GM18519 (cell line): ENCODE results near the gene LSM2.
"Not testable (repeated sequence)": the region's sequence is repeated elsewhere in the genome, so short reads cannot be mapped to it uniquely, and the experiment has no call there.

Source experiments
- ATAC-seq: cut with Tn5 transposase; IDR thresholded peaks from one replicate; pipeline ENCODE4 v1.9.1; 2021; ENCODE audit warnings: mild to moderate bottlenecking, moderate library complexity; ENCODE audit not compliant: unreplicated experiment, low FRiP score

LSM2 gene

DNA sequence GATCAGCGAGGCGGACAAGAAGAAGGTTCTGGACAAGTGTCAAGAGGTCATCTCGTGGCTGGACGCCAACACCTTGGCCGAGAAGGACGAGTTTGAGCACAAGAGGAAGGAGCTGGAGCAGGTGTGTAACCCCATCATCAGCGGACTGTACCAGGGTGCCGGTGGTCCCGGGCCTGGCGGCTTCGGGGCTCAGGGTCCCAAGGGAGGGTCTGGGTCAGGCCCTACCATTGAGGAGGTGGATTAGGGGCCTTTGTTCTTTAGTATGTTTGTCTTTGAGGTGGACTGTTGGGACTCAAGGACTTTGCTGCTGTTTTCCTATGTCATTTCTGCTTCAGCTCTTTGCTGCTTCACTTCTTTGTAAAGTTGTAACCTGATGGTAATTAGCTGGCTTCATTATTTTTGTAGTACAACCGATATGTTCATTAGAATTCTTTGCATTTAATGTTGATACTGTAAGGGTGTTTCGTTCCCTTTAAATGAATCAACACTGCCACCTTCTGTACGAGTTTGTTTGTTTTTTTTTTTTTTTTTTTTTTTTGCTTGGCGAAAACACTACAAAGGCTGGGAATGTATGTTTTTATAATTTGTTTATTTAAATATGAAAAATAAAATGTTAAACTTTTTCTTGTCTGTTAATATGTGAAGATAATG is 23.0 kb upstream of the LSM2 start:
- ATAC-seq: no peak

DNA sequence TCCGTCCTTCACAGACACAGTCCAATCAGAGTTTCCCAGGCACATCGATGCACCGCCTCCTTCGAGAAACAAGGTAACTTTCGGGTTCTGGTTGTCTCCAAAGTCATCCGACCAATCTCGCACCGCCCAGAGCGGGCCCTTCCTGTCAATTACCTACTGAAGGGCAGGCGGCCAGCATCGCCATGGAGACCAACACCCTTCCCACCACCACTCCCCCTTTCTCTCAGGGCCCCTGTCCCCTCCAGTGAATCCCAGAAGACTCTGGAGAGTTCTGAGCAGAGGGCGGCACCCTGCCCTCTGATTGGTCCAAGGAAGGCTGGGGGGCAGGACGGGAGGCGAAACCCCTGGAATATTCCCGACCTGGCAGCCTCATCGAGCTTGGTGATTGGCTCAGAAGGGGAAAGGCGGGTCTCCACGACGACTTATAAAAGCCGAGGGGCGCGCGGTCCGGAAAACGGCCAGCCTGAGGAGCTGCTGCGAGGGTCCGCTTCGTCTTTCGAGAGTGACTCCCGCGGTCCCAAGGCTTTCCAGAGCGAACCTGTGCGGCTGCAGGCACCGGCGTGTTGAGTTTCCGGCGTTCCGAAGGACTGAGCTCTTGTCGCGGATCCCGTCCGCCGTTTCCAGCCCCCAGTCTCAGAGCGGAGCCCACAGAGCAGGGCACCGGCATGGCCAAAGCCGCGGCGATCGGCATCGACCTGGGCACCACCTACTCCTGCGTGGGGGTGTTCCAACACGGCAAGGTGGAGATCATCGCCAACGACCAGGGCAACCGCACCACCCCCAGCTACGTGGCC is 20.7 kb upstream of the LSM2 start, which contains the start of gene HSPA1B:
TSS of gene HSPA1B (plus strand) at position 453 of the 794 bp plus-strand sequence. CDS start at position 666, 213 bp downstream.
- ATAC-seq: peak; percentile 46

DNA sequence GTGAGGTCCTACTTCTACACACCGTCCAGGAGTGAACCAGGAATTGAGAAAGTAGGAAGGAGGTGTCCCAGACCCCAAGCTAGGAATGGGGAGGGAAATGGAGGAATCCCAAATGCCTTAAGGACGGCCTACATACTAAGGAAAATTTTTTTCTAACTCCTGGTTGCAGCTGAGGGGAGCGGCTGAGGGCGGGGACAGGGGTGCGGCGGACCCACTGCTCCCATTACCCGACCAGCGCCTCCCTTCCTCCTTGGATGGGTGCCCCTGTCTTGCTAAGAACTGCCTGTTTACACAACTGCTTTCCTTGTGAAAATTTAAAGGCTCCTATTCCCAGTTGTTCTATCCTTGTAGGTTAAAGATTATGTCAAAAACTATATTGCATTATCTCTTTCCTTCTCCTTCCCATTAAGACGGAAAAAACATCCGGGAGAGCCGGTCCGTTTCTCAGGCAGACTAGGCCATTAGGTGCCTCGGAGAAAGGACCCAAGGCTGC is 20.1 kb upstream of the LSM2 start:
- ATAC-seq: no peak

DNA sequence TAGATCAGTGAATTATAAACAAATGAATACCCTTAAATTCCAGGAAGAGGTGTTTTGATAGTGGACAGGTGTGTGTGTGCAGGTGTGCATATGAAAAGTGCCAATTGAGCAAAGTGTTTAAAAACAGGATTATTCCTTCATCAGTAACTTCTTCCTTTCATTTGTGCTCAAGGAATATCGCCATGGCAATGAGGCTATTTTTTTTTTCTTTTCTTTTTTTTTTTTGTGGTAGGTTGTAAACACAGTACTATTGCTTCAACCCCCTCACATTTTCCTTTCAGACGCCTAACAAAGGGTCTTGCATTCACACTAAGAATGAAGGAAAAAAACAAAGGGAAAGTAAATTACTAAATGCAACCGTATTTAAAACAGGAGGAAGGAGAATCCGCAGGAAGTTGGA is 18.8 kb upstream of the LSM2 start:
- ATAC-seq: no peak

DNA sequence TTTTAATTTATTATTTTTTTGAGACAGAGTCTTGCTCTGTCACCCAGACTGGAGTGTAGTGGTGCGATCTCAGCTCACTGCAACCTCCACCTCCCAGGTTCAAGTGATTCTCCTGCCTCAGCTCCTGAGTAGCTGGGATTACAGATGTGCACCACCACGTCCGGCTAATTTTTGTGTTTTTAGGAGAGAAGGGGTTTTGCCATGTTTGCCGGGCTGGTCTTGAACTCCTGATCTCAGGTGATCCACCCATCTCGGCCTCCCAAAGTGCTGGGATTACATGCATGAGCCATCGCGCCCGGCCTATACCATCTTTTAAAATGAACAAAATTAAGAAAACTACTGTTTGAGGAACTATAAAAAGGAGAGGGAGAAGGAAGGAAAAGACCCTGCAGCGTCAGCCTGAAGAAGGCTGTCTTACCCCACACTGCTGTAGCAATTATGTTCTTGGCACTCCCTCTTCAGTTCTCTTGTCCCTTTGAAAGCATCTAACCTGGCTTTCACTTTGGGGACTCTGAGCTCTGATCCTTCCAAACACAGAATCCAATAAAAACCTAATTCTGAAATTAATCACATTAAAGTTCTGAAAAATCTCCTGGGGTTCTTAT is 16.9 kb upstream of the LSM2 start:
- ATAC-seq: not testable (repeated sequence)

DNA sequence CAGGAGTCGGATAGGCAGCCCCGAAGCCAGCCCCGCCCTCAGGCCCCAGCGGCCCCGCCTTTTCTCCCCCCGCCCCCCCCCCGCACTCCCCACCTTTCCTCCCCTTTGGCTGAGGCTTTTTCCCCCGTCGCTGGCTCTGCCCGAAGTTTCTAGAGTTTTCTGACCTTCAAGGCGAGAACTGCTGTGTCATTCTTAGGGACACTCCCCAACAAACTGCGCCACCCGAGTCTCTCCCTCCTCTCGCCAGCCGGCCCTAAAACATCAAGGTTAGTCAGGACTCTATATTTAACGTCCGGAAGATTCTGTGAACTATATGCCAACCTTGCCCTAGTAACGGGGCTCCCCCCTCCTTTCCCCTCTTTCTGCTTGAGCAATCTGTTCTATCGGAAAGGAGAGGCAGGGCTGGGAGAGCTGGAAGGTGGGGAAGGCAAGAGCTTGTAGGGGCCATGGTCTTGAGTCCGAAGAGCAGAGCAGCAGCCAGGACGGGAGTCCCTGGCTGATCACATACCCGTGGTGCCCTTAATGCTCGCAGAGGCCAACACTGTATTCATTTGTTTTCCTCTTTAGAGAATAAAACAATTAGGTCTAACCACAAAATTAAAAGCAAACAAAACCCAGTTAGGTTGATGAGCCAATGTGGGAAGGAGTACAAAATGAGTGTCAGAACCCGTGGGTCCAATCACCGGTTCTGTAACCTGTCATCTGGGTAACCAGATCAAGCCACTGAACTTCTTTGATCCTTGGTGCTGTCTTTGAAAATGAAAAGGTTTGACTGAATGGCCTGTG is 15.5 kb upstream of the LSM2 start:
- no peak for ATAC-seq

DNA sequence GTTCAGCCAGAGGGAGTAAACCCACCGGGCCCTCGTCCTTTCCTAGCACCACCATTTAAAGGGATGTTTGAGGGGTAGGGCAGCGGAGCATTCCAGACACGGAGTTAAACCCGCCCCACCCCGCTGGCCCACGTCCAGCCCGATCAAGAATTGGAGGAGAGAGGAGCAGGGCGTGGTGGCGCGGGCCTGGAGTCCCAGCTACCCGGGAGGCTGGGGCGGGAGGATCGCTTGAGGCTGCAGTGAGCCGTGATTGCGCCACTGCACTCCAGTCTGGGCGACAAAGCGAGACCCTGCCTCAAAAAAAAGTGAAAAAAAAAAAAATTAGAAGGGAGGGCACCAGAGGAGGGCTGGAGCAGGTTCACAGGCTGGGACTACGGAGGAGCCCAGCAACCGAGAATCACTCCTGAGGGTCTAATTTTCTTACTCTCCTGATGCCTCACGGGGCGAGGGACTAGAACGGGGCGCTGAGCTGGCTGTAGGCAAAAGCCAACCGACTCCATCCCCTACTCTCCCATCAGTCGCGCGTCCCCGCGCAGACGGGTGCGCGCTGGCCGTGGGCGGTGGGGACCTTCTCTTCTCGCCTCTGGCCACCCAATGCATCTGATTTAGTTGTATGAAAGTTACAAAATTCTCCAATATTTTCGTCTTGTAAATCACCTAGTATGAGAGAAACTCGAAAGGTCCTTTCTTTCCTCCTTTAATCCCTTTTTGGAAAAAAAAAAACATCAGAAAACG is 14.7 kb upstream of the LSM2 start:
- no peak for ATAC-seq

DNA sequence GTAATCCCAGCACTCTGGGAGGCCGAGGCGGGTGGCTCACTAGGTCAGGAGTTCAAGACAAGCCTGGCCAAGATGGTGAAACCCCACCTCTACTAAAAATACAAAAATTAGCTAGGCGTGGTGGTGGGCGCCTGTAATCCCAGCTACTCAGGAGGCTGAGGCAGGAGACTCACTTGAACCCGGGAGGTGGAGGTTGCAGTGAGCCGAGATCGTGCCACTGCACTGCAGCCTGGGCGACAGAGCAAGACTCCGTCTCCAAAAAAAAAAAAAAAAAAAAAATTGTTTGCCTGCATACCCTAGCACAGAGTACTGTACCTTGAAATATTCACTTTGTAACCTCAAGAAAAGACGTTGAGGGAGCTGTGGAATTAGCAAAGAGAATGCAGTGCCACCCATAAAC is 13.6 kb upstream of the LSM2 start:
- ATAC-seq: not testable (repeated sequence)

DNA sequence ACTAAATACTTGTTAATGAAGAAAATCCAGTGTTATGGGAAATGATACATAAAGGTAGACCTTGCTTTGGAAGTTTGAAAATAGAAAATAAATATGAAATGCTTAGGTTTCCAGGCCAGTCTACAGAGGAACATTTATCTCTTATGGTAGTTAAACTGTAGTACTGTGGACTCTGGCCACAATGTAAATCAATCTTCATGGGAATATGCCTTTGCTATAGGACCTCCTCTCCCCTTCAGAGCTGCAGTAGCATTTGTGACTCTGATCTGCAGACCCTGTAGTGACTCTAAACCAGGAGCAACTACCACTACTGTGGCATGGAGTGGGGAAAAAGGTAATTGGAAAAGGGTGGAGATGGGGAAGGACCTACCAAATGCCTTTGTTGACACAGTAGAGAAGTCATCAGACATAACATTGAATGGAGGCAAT is 13.1 kb upstream of the LSM2 start:
- ATAC-seq: no peak

DNA sequence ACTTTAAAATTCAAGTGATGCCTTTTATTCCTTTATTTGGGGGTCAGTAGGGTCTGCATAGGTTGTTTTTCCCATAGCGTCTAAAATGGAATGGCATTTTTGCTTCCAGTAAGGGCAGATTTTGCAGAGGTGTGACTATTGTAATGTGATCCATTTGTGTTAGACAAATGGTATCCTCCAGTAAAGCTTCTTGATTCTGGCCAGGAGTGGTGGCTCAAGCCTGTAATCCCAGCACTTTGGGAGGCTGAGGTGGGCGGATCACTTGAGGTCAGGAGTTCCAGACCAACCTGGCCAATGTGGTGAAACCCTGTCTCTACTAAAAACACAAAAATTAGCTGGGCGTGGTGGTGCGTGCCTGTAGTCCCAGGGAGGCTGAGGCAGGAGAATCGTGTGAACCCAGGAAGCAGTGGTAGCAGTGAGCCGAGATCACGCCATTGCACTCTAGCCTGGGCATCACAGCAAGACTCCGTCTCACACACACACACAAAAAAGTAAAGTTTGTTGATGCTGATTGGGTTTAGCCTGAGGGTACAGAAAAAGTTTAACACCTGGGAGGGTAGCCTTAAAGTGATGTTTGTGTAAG is 11.3 kb upstream of the LSM2 start:
- ATAC-seq: not testable (repeated sequence)

DNA sequence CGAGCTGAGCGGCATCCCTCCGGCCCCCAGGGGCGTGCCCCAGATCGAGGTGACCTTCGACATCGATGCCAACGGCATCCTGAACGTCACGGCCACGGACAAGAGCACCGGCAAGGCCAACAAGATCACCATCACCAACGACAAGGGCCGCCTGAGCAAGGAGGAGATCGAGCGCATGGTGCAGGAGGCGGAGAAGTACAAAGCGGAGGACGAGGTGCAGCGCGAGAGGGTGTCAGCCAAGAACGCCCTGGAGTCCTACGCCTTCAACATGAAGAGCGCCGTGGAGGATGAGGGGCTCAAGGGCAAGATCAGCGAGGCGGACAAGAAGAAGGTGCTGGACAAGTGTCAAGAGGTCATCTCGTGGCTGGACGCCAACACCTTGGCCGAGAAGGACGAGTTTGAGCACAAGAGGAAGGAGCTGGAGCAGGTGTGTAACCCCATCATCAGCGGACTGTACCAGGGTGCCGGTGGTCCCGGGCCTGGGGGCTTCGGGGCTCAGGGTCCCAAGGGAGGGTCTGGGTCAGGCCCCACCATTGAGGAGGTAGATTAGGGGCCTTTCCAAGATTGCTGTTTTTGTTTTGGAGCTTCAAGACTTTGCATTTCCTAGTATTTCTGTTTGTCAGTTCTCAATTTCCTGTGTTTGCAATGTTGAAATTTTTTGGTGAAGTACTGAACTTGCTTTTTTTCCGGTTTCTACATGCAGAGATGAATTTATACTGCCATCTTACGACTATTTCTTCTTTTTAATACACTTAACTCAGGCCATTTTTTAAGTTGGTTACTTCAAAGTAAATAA is 10.6 kb upstream of the LSM2 start:
- not testable (repeated sequence) for ATAC-seq

DNA sequence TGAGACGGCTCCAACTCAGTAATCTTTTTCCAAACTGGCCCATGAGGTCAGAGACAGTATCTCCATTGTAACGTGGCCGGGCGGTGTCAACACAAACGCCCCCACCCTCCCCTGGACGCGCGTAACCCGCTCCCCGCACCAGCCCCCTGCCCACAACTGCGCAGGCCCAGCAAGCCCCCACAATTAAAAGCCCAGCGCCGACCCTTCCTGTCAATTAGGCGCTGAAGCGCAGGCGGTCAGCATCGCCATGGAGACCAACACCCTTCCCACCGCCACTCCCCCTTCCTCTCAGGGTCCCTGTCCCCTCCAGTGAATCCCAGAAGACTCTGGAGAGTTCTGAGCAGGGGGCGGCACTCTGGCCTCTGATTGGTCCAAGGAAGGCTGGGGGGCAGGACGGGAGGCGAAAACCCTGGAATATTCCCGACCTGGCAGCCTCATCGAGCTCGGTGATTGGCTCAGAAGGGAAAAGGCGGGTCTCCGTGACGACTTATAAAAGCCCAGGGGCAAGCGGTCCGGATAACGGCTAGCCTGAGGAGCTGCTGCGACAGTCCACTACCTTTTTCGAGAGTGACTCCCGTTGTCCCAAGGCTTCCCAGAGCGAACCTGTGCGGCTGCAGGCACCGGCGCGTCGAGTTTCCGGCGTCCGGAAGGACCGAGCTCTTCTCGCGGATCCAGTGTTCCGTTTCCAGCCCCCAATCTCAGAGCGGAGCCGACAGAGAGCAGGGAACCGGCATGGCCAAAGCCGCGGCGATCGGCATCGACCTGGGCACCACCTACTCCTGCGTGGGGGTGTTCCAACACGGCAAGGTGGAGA is 8.5 kb upstream of the LSM2 start, which contains the start of the genes HSPA1A and HSPA1L:
TSS of gene HSPA1A (plus strand) at position 519 of the 814 bp plus-strand sequence. CDS start at position 733, 214 bp downstream.
TSS of gene HSPA1L (minus strand) at position 259 of the 814 bp plus-strand sequence. CDS start 3,311 bp downstream, outside the sequence.
- no peak for ATAC-seq

DNA sequence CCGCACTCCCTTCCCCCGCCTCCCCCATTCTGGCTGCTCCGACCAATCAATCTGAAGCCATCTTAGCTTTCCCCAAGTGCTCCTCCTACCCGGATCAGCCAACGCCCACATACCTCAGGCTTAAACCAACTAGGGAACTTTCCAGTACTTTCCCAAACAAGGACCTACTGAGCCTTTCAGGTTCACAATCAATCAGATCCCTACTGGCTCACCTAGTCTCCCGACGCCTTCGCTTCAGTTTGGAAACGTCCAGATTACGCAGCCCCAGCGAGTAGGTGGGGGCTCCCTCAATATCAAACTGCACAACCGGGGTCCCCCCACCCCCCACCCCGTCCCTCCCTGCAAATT is 7.9 kb upstream of the LSM2 start:
- no peak for ATAC-seq

DNA sequence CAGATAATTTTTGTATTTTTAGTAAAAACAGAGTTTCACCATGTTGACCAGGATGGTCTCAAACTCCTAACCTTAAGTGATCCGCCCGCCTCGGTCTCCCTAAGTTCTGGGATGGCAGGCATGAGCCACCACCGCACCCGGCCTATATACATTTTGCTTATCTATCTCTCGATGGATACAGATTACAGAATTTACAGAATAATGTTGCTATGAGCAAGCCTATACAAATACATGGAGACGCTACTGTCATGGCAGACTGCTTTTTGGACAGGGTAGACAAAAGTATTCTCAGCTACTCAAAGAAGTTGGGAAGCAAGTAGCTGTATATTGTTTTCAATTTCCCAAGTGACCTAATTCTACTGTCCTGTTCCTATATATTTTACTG is 6.7 kb upstream of the LSM2 start:
- no peak for ATAC-seq

DNA sequence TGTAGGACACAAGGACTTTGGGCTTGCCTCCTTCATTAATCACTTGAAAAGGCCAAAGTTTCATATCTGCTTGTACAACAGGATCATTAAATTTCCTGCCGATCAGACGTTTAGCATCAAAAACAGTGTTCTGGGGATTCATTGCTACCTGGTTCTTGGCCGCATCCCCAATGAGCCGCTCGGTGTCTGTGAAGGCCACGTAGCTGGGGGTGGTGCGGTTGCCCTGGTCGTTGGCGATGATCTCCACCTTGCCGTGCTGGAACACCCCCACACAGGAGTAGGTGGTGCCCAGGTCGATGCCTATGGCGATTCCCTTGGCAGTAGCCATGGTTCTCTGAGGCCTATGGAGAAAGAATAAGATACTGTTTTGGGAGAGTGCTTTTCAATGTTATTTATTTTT is 4.9 kb upstream of the LSM2 start:
- ATAC-seq: no peak

DNA sequence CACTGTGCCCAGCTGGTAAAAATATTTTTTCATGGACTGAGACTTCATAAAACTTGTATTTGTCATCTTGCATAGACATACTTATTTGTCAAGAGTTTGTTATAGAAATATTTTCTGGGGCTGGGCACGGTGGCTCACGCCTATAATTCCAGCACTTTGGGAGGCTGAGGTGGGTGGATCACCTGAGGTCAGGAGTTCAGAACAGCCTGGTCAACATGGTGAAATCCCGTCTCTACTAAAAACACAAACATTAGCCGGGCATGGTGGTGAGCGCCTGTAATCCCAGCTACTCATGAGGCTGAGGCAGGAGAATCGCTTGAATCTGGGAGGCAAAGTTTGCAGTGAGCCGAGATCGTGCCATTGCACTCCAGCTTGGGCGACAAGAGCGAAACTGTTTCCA is 1.8 kb upstream of the LSM2 start:
- not testable (repeated sequence) for ATAC-seq

DNA sequence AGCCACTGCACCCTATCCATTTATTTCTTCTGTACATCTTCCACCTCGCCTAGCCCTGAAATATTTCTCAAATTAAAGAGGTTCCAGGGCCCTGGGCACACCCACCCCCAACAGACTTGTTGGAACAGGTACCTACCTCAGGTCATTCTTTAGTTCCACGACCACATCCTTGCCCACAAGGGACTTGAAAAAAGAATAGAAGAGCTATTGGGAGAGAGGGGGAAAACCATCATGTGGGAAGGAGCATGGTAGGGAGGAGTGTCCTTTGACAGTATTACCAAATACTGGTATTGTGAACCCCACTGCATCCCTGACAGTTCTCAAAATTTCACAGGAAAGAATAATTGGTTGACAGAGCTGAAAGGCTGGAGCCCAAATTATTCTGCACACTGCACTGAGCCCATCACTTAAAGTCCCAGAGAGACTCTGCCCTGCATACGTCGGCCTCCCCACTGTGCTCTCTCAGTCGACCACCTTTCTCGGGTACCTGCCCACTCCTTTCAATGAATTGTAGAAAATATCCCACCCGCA is 762 bp downstream of the LSM2 start:
- ATAC-seq: no peak
